ENCODE results near the gene PTPDC1. TPM values are rescaled to one million over a fixed set of nuclear protein-coding genes. Genes with fewer than 3 reads are reported as not detected.

PTPDC1 gene
- total and polyA plus RNA-seq, 2 of the 8 experiments (the other 6 are each of a cell fraction or from before 2014, with no cell fraction given), result 4.1 to 7.3 TPM

DNA sequence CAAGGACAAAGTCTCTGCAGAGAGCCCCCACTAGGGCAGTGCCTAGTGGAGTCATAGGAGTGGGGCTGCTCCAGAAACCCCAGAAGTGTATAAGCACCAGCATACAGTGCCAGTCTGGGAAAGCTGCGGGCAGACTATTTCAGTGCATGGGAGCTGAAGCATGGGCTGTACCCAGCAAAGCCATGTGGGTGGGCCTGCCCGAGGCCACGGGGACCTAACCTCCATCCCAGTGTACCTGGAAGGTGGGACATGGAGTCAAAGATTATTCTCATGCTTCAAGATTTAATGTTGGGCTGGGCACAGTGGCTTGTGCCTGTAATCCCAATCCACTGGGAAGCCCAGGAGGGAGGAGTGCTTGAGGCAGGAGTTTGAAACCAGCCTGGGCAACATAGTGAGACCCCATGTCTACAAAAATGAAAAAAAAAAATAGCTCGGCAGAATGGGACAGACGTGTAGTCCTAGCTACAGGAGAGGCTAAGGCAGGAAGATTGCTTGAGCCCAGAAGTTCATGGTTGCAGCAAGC is 36.7 kb downstream of the PTPDC1 start:
- ChIA-PET CTCF (ENCODE audit: partially characterized antibody) (interaction anchor here (1.0 to 1.3 kb wide), 3 partner anchors 36 to 160 kb away, joined by 3 read pairs; partner anchors contain the start of gene PTPDC1), POLR2A (ENCODE audit: partially characterized antibody) (interaction anchor here (1.0 kb wide), 1 partner anchor 46 kb away, joined by 3 read pairs; no protein-coding TSS in a partner anchor)
- Histone ChIP-seq H3K36me3 (ENCODE audit: control insufficient read depth in 2 of 4, insufficient read depth in 4 of 4, low read length in 3 of 4) (no peaks in the 10 kb centered on the region), H2BK20ac (ENCODE audit: low read length) (no peak overlapping the region), H3K23me2 (ENCODE audit: low read depth, low read length) (no peaks in the 10 kb centered on the region), H3K9me3 (ENCODE audit: insufficient read depth in 2 of 2, low read depth in 1 of 2, low read length in 1 of 2) (0 out of 4 replicates have a peak, but pooled peaks cover 0 to 3% of the 10 kb centered on the region in 2 experiments), H4K91ac (replicated peaks; ENCODE audit: insufficient read length, low read length) (no peak overlapping the region), H4K8ac (ENCODE audit: extremely low read depth, insufficient read depth, low read length) (no peak overlapping the region), H3K79me2 (ENCODE audit: control insufficient read depth in 1 of 2, insufficient read depth in 2 of 2, low read length in 2 of 2) (no peaks in the 10 kb centered on the region), H3K4me3 (ENCODE audit: extremely low read depth in 1 of 4, insufficient read depth in 2 of 4, low read depth in 3 of 4, low read length in 4 of 4) (no peak overlapping the region), H3K4ac (replicated peaks; ENCODE audit: insufficient read length, low read depth, low read length) (no peak overlapping the region), H2BK12ac (ENCODE audit: low read depth, low read length) (no peak overlapping the region), H2BK5ac (ENCODE audit: low read depth, low read length) (no peak overlapping the region), H3K18ac (ENCODE audit: extremely low read depth, low read length) (no peak overlapping the region), H4K20me1 (replicated peaks in 1 of 2; ENCODE audit: control insufficient read depth in 1 of 2, insufficient read depth in 2 of 2, low read length in 2 of 2) (no peaks in the 10 kb centered on the region), H2BK15ac (ENCODE audit: low read length) (peak overlapping the region; percentile 81; the same call in 1 of the 2 replicates), H2AK5ac (ENCODE audit: low read depth, low read length) (no peak overlapping the region), H3K9ac (replicated peaks in 1 of 4; ENCODE audit: extremely low read depth in 1 of 4, low read depth in 3 of 4, low read length in 3 of 4) (no peak overlapping the region), H3K56ac (replicated peaks; ENCODE audit: insufficient read length, low read depth, low read length) (no peak overlapping the region), H3K14ac (ENCODE audit: insufficient read length) (no peak overlapping the region), H3K4me1 (replicated peaks in 1 of 4; ENCODE audit: control insufficient read depth in 3 of 4, insufficient read depth in 4 of 4, low read length in 3 of 4) (0 out of 7 replicates have a peak, but pooled peaks cover 0 to 2% (median 0%) of the 10 kb centered on the region in 4 experiments), H3K27ac (ENCODE audit: low read depth, low read length) (no peak overlapping the region), H3K4me2 (ENCODE audit: insufficient read depth in 1 of 2, low read depth in 2 of 2, low read length in 2 of 2) (no peak overlapping the region), H2AFZ (ENCODE audit: low read length) (no peak overlapping the region), H4K5ac (ENCODE audit: insufficient read length, low read depth, low read length) (no peak overlapping the region), H3K27me3 (replicated peaks in 1 of 4; ENCODE audit: control insufficient read depth in 3 of 4, extremely low read depth in 1 of 4, insufficient read depth in 3 of 4, low read length in 3 of 4) (no peaks in the 10 kb centered on the region), H3K23ac (ENCODE audit: insufficient read length) (no peak overlapping the region), H3K79me1 (ENCODE audit: low read depth, low read length) (no peaks in the 10 kb centered on the region), H2BK120ac (replicated peaks; ENCODE audit: low read depth, low read length) (no peak overlapping the region)
- FAIRE-seq, result no peak
- 90% methylated on average over 5 of the region's 5 CpGs; no CpG with 5 or more reads in 1 of the 2 experiments for WGBS, 2 experiments (ENCODE audit: extremely low coverage in 1 of 2, insufficient coverage in 1 of 2, insufficient read length in 1 of 2, insufficient replicate concordance in 2 of 2, low coverage in 1 of 2, low lambda C conversion rate in 2 of 2, missing lambda C conversion rate in 1 of 2)
- DNase-seq (ENCODE audit: low read depth in 1 of 2, low spot score in 2 of 2), result no peak
- TF ChIP-seq PHF8 (conservative IDR thresholded peaks at IDR 0.05; ENCODE audit: low read depth, low read length) (no peak), EZH2 (IDR thresholded peaks at IDR 0.05; ENCODE audit: low read depth, low read length, severe bottlenecking) (no peak), GABPA (IDR thresholded peaks at IDR 0.05; ENCODE audit: borderline replicate concordance, insufficient read depth, low read length) (no peak), RNF2 (IDR thresholded peaks at IDR 0.05; ENCODE audit: borderline replicate concordance, low read depth, low read length, missing control alignments, poor library complexity, severe bottlenecking) (no peak)
- TF ChIP-seq, protein P1, sequence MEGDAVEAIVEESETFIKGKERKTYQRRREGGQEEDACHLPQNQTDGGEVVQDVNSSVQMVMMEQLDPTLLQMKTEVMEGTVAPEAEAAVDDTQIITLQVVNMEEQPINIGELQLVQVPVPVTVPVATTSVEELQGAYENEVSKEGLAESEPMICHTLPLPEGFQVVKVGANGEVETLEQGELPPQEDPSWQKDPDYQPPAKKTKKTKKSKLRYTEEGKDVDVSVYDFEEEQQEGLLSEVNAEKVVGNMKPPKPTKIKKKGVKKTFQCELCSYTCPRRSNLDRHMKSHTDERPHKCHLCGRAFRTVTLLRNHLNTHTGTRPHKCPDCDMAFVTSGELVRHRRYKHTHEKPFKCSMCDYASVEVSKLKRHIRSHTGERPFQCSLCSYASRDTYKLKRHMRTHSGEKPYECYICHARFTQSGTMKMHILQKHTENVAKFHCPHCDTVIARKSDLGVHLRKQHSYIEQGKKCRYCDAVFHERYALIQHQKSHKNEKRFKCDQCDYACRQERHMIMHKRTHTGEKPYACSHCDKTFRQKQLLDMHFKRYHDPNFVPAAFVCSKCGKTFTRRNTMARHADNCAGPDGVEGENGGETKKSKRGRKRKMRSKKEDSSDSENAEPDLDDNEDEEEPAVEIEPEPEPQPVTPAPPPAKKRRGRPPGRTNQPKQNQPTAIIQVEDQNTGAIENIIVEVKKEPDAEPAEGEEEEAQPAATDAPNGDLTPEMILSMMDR (IDR thresholded peaks at IDR 0.05; ENCODE audit: control extremely low read depth in 1 of 3, insufficient read depth in 1 of 3, low read depth in 1 of 3, low read length in 3 of 3), result no peak
- TF ChIP-seq, protein P2, sequence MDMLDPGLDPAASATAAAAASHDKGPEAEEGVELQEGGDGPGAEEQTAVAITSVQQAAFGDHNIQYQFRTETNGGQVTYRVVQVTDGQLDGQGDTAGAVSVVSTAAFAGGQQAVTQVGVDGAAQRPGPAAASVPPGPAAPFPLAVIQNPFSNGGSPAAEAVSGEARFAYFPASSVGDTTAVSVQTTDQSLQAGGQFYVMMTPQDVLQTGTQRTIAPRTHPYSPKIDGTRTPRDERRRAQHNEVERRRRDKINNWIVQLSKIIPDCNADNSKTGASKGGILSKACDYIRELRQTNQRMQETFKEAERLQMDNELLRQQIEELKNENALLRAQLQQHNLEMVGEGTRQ (IDR thresholded peaks at IDR 0.05; ENCODE audit: low read length), result no peak
